GM21526 (cell line): Measurements from ENCODE around the gene L3HYPDH.

Source experiments
- ATAC-seq: cut with Tn5 transposase; IDR thresholded peaks from one replicate; pipeline ENCODE4 v1.9.1; 2021; ENCODE audit warnings: moderate library complexity; ENCODE audit not compliant: unreplicated experiment, low FRiP score

Gene L3HYPDH

DNA sequence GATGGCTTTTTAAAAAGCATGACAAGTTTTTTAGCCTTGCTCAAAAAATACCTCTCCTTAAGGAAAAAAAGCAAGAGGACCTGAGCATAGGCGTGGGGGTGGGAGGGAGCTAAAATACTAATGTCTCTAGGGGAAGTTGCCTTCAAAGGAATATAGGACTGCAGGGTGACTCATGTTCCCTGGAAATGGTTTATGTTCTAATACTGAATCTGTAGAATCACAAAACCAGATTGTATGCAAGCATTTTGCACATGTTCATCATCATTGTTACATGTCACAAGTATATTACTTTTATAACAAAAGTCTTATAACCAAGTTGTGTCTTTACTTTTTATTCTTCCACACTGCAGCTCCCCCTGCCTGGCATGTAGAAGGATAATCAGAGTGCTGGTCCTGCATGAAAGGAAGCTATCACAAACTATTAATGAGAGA is 55.6 kb downstream of the L3HYPDH start:
- no peak for ATAC-seq

- no peak for ATAC-seq
Observed at GRCh38 chr14:59427653-59428580, 56.3 kb downstream of the L3HYPDH start.

DNA sequence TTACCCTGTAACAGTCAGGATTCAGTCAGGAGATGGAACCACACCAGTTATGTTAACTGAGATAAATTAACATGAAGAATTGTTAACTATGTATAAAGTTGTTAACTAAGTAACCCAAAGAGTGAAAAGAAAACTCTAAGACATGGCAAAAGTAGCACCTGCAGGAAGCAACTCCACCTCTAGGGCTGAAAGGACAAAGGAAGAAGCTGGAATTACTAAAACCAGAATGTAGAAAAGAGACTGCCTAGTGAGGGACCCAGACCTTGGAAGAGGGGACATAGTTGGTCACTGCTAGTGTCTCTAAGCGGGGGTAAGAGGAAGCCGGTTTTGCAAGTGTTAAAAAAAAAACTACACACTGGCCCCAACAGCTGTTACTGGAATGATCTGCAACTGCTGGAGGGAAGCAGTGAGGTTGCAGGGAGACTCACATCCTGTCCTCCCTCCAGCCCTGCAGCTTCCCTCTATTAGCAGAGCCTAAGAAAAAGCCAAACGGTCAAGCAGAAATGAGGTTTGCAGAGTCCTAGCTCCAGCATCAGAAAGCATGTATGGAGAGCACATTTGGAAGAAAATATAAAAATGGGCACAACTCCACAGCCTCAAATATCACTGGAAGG is 58.8 kb downstream of the L3HYPDH start:
- ATAC-seq = no peak

DNA sequence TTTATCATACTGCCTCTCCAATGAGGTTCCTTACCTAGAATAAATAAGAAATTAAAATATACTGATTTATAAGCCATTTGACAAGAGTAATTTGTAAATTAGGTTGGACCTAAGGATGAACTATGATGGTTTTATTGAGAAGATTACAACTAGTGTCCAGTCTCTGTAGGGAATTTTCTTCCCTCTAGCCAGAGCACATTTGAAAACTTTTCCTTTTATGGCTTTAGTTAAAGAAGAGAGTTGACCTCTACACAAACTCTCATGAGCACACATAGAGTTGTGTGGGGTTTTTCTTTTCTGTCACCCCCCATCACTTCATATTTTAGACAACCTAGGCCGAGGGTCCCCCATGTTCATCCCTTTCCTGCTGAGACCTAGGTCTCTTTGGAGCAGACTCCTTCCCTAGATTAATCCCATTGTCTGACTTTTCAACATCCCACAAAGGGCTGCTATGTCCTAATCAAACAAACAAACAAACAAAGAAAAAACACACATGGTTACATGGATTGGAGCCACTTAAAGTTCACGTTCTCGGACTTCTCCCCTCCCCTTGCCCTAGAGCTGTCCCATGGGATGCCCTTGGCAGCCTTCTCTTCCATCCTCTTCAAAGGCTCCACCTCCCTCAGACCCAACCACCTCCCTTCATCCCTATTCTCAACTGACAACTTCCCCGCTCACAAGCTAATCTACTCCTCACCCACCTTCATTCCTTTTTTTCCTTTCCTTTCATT is 59.7 kb downstream of the L3HYPDH start:
- ATAC-seq = no peak
